WTC11 (cell line): Measurements from ENCODE around the gene CHRM1.

ENCODE experiments used
- ATF2 ChIP-seq: sonication (generic); formaldehyde crosslinking; IDR thresholded peaks from 2 replicates; pipeline ENCODE4 v1.8.1; 2022; ENCODE audit warnings: low read depth, missing genetic modification reagents, borderline replicate concordance
- CTCF ChIP-seq: fragments of 200-600 bp; IDR thresholded peaks from 2 replicates; pipeline ENCODE4 v1.8.0; 2022; ENCODE audit warnings: antibody characterized with exemption
- E2F1 ChIP-seq: sonication (generic); formaldehyde crosslinking; IDR thresholded peaks from 2 replicates; pipeline ENCODE4 v1.8.0; 2022; ENCODE audit warnings: mild to moderate bottlenecking, missing genetic modification reagents
- ESRRA ChIP-seq: sonication (generic); formaldehyde crosslinking; IDR thresholded peaks from 2 replicates; pipeline ENCODE4 v1.8.1; 2022; ENCODE audit warnings: mild to moderate bottlenecking, missing genetic modification reagents, borderline replicate concordance
- MAX ChIP-seq: sonication (generic); formaldehyde crosslinking; IDR thresholded peaks from 2 replicates; pipeline ENCODE4 v1.8.0; 2022; ENCODE audit warnings: mild to moderate bottlenecking, missing genetic modification reagents
- NR2C2 ChIP-seq: sonication (generic); formaldehyde crosslinking; IDR thresholded peaks from 2 replicates; pipeline ENCODE4 v1.8.0; 2022; ENCODE audit warnings: mild to moderate bottlenecking, missing genetic modification reagents
- SP1 ChIP-seq: sonication (generic); formaldehyde crosslinking; conservative IDR thresholded peaks from 2 replicates; pipeline ENCODE4 v1.8.1; 2022; ENCODE audit warnings: missing genetic modification reagents
- TP53 ChIP-seq: sonication (generic); formaldehyde crosslinking; IDR thresholded peaks from 2 replicates; pipeline ENCODE4 v1.8.1; 2023; ENCODE audit warnings: mild to moderate bottlenecking, missing genetic modification reagents
- ZNF219 ChIP-seq: sonication (generic); formaldehyde crosslinking; IDR thresholded peaks from 2 replicates; pipeline ENCODE4 v1.8.0; 2023; ENCODE audit warnings: missing genetic modification reagents, mild to moderate bottlenecking, borderline replicate concordance
- ZNF281 ChIP-seq: sonication (generic); formaldehyde crosslinking; IDR thresholded peaks from 2 replicates; pipeline ENCODE4 v1.8.0; 2023; ENCODE audit warnings: mild to moderate bottlenecking, missing genetic modification reagents
- TF ChIP-seq, protein P1 (sequence below): sonication (generic); formaldehyde crosslinking; IDR thresholded peaks from 2 replicates; pipeline ENCODE4 v1.8.1; 2023; ENCODE audit warnings: mild to moderate bottlenecking, missing genetic modification reagents, moderate library complexity

- TF ChIP-seq CTCF (no peak), SP1 (no peak), ATF2 (CRISPR knock-in tag) (no peak), ESRRA (CRISPR knock-in tag) (no peak), NR2C2 (CRISPR knock-in tag) (no peak), ZNF219 (CRISPR knock-in tag) (no peak), MAX (CRISPR knock-in tag) (no peak), E2F1 (CRISPR knock-in tag) (no peak), TP53 (CRISPR knock-in tag) (no peak), ZNF281 (CRISPR knock-in tag) (no peak)
- TF ChIP-seq, protein P1, sequence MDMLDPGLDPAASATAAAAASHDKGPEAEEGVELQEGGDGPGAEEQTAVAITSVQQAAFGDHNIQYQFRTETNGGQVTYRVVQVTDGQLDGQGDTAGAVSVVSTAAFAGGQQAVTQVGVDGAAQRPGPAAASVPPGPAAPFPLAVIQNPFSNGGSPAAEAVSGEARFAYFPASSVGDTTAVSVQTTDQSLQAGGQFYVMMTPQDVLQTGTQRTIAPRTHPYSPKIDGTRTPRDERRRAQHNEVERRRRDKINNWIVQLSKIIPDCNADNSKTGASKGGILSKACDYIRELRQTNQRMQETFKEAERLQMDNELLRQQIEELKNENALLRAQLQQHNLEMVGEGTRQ = no peak
Observed at GRCh38 chr11:62876712-62877111, 44.5 kb downstream of the CHRM1 start.
